SK-N-DZ (cell line): Measurements from ENCODE around the gene POLD2.

Experiments
- DNase-seq: peaks from one replicate; pipeline ENCODE4 v3.0.0-alpha.2; 2015; ENCODE audit warnings: low spot score

POLD2 gene

GRCh38 chr7:44102846-44103565 lies 20.3 kb downstream of the POLD2 start:
- DNase-seq: no peak

GRCh38 chr7:44101966-44102845 lies 21.1 kb downstream of the POLD2 start:
- DNase-seq: no peak

- no peak for DNase-seq
Measured at GRCh38 chr7:44101303-44101965, 21.9 kb downstream of the POLD2 start.

GRCh38 chr7:44100458-44101302 lies 22.7 kb downstream of the POLD2 start:
- DNase-seq: no peak

- DNase-seq: no peak
Measured at GRCh38 chr7:44099669-44100068, 23.7 kb downstream of the POLD2 start.

- DNase-seq: no peak
Measured at GRCh38 chr7:44098092-44099068, 25.0 kb downstream of the POLD2 start.

GRCh38 chr7:44097064-44097932 lies 26.1 kb downstream of the POLD2 start:
- DNase-seq: no peak

GRCh38 chr7:44096326-44096881 lies 26.9 kb downstream of the POLD2 start:
- DNase-seq: no peak

- no peak for DNase-seq
Measured at GRCh38 chr7:44095781-44096180, 27.6 kb downstream of the POLD2 start.

- no peak for DNase-seq
Measured at GRCh38 chr7:44094883-44095592, 28.3 kb downstream of the POLD2 start.

GRCh38 chr7:44094365-44094764 lies 29.0 kb downstream of the POLD2 start:
- no peak for DNase-seq

GRCh38 chr7:44093102-44093641 lies 30.2 kb downstream of the POLD2 start:
- DNase-seq: no peak

GRCh38 chr7:44087911-44088838 lies 35.2 kb downstream of the POLD2 start:
- DNase-seq: no peak

- DNase-seq: no peak
Measured at GRCh38 chr7:44086627-44087026, 36.7 kb downstream of the POLD2 start.

GRCh38 chr7:44085546-44085945 lies 37.8 kb downstream of the POLD2 start:
- DNase-seq: no peak

GRCh38 chr7:44084701-44085100 lies 38.6 kb downstream of the POLD2 start:
- no peak for DNase-seq

GRCh38 chr7:44083796-44084195 lies 39.6 kb downstream of the POLD2 start:
- DNase-seq: no peak
